ENCODE measurements around the gene OLFM1. TPM values are rescaled to one million over a fixed set of nuclear protein-coding genes. Genes with fewer than 3 reads are reported as not detected.

Gene OLFM1
- polyA plus RNA-seq, 3 donors: 2.6 to 4.7 (median 3.4) TPM

DNA sequence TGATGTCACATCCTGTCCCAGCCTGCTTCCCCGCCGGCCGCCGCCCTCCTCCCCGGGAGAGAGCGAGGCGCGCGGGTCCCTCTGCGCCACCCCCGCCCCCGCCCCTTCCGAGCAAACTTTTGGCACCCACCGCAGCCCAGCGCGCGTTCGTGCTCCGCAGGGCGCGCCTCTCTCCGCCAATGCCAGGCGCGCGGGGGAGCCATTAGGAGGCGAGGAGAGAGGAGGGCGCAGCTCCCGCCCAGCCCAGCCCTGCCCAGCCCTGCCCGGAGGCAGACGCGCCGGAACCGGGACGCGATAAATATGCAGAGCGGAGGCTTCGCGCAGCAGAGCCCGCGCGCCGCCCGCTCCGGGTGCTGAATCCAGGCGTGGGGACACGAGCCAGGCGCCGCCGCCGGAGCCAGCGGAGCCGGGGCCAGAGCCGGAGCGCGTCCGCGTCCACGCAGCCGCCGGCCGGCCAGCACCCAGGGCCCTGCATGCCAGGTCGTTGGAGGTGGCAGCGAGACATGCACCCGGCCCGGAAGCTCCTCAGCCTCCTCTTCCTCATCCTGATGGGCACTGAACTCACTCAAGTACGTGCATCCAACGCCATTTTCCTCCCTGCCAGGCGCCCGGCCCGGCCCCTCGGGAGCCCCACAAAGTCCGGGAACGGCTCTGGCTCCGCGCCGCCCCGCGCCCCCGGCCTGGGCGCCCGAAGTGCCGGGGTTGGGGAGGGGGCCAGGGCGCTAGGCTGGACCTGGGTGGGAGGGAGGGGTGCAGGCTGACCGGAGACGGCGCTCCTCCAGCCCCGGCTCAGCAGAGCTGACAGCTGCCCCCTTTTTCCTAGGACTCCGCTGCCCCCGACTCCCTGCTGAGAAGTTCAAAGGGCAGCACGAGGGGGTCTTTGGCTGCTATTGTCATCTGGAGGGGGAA lies 12.0 kb upstream of the OLFM1 start:
- no peak for DNase-seq

DNA sequence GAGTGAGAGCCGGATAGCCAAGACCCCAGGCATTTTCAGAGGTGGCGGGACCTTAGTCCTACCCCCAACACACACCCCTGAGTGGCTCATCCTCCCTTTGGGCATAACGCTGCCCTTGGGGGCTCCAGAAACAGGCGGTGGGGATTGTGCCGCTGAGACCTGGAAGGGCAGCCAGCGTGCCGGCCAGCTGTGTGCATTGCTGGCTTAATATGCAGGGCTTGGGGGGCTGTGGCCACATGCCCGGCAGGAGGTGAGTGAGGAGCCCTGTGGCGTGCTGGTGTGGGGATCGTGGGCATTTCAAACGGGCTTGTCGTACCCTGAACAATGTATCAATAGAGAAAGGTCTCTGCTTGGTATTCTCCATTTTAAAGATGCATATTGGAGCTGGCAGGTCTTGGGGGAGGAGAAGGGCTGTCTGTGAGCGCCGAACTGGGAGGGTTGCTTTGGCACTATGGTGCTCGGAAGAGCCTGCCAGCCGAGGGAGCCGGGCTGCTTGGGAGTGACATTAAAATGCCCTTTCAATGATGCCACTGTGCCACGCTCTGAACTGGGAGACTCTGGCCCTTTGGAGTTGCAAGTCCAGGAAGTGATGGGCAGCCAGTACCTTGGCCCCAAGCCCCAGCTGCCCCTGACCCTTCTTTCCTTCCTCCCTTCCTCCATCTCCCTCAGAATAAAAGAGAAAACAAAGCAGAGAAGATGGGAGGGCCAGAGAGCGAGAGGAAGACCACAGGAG lies 11.2 kb upstream of the OLFM1 start:
- DNase-seq: no peak

DNA sequence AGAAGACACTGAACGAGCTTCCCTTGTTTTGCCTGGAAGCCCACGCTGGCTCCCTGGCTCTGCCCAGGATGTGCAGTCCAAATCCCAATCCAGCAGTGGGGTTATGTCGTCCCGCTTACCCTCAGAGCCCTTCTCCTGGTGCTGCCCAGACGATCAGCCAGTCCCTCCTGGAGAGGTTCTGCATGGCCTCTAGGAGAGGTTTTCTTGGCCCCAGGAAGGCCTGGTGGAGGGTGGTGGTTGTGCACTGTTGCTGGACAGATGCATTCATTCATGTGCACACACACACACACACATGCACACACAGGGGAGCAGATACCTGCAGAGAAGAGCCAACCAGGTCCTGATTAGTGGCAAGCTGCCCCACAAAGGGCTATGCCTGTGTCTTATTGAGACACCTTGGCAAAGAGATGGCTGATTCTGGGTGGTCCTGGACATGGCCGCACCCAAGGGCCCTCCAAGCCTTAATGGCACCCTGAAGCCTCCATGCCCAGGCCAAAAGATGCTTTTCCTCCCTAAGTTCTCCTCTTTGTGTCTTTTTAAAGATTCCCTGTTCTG lies 10.5 kb upstream of the OLFM1 start:
- DNase-seq: no peak

DNA sequence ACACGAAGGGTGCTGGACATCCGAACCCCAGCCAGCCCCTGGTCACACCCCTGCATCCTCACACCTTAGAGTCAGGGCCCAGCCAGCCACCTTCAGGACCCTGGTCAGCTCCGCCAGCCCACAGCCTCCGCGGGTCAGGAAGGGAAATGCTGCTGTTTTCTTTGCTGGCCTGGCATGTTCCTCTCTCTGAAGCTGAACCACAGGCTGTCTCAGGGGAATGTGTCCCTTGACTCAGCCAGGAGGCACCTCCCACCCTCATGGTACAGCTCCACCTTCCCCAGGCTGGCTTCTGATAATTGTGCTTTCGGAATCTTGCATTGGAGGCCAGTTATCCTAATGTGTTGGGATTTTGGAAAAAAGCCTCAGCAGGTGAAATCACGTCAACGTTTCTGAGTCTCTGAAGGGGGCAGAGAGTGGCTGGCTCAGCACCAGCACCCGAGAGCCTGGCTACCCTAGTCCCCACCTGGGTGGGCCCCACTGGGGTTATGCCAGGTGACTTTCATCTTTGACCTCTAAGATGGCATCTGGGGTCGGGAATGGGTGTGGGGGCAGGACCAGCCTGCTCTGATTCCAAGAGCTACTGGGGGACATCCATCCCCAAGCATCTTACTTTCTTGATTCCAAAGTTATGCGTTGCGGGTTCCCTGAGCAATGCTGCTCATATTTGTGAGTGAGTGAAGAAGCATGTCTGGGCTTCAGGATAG lies 9.8 kb upstream of the OLFM1 start:
- DNase-seq: peak; percentile 60

DNA sequence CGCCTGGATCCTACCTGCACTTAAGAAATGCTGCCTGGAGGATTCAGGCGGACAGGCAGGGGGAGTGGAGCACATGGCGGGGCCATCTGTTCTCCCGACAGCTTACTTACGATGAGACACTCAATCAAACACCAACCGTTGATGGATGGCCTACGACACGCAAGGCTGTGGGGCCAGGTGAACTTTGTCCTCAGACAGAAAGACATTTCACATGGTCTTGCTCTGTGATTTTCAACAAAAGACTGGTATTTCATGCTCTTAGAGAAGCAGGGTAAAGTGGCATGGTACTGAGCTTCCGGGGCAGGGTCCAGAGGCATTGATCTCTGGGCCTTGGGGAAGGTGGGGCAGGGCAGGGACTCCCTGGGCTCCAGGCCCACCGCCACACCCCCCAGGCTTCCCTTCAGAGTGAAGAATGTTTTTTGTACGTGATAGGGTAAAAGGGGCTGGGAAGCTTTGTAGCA lies 9.1 kb upstream of the OLFM1 start:
- no peak for DNase-seq

DNA sequence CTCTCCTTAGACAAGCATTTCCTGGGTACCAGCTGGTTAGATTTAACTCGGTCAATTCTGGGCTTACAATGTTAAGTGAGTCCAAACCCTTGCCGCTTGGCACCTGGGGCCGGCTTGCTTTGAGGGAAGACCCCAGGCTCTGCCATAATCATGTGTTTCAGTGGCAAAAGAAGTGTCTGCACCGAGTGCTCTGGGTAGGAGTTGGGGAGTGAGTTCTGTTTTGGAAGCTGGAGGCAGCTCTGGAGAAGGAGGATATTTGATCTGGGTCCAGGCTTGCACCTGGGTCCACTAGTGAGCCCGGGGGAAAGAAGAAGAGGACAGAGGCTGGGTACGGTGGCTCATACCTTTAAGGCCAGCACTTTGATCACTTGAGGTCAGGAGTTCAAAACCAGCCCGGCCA lies 8.4 kb upstream of the OLFM1 start:
- no peak for DNase-seq

DNA sequence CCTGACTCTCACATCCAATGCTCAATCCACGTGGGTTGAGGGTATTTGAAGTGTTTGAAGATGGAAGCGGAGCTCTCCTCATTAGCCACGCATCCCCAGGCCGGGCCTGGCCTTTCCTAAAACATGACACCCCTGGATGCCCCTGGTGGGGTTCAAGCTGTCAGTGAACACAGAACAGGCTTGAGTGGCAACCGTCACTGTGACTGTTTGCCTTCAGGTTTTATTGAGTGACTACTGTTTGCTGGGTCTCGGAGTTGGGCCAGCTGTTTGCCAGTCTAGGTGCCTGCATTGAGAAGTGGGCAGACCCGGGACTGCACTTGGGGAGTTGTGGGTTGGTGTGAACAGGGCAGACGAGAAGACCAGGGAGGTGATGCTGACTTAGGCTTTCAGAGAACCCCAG lies 7.8 kb upstream of the OLFM1 start:
- no peak for DNase-seq

DNA sequence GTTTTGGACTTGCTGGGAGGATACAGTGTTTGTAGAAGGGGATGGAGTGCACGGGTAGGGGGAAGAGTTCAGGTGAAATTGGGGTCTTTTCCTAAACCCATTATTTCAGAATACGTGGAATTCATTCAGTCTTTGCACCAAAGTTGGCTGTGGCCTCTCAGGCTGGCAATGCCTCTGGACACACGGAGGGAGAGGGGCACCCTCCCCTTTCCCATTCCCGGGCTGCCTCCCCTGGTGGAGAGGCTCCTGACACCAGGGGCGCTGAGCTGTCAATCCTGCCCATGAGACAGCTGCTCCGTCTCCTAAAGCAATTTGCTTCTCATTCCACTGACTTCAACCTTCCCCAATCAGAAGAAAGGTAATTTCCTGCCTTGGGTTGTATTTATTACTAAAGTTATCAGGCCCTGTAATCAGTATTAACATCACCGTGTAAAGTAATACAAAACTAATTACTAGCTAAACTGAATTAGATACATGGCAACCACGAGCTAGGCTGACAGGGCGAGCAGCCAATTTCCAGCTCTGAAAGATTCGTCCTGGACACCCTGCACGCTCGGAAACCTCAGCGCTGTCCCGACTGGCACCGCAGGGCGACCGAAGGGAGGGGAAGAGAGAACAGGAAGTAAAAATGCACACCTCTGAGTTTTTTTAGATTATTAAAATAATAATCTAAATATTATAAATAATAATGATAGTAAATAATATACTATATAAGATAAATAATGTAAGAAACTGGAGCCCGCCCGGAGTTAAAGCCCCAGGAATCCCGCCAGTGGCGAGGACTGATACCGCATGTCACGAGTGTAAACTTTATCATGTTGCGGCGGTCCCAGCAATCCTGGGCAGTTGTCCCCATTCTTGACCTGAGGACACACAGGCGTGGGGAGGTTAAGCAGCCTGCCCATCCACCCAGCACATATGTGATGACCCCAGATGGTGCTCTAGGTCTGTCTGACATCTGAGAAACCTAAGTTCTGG lies 6.9 kb upstream of the OLFM1 start:
- no peak for DNase-seq

DNA sequence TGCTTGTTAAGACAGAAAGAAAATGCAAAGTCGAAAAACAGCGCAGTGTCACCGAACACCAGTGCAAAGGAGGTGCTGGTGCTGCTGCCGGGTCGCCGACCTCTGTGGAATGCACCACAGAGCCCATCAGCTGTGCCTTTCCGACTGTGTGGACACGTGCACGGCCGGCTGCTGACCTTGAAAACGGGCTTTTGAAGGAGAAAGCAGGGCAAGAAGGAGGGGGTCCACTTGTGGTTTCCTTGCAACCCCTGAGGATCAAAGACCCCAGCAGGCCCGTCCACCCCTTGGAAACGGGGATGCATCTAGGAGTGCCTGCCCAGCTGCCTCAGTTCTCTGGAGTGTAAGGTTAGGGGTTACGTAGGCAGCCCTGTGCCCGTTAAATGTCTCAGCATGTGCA lies 6.2 kb upstream of the OLFM1 start:
- DNase-seq: no peak

DNA sequence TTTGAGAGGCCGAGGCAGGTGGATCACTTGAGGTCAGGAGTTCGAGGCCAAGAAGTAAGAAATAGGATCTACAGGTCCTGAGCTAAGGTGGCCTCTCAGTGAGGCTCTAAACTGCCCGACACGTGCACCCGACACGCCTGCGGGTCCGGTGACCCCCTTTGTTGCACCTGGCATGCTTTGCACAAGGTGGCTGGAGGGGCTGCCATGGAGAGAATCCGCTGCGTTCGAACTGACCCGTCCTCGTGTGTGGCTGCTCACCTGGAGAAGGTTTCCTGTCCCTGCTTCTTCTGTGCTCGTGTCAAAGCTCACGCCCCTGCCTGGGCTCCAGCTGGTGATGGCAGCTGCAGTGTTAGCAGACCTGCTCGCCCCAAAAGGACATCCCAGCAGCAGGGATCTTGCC lies 5.7 kb upstream of the OLFM1 start:
- no peak for DNase-seq

DNA sequence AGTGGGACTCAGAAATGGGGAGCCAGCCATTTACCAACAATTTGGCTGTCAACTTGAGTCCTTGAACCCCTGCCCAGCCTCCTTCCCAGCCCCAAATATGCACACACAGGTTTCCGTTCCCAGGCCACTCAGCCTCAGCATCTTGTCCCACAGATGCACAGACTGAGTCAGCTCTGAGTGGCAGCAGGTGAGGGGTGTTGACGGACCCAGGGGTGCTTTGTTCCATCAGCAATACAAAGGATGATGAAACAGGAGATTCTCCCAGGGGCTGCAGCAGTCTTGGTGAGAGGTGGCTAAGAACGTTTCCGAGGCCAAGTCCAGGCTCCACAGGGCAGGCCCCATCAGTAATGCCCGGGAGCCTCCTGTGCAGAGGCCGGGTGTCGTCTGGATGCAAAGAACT lies 4.9 kb upstream of the OLFM1 start:
- no peak for DNase-seq

DNA sequence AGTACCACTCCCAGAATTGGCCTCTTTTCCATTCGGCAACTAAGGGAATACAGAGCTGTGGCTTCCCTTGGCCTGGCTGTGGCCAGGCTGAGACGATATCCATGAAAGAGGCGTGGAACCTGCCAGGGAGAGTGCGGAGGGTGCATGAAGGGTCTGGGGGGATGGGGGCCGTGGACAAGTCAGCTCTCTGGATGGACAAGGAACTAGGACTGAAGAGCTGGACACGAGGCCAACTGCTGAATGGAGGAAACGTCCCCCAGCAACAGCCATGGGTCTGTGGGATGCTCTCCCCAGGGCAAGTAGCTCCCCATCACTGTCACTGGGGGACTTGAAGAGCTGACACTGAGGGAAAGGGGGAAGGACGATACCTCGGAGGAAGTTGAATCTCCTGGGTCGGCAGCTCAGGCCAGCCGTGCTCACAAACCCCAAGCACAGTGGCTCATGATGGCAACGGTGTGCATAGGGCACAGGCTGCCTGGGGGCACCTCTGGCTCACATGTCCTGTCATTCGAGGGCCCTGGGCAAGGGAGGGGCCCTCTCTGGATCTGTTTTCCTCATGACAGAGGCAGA lies 4.1 kb upstream of the OLFM1 start:
- no peak for DNase-seq

DNA sequence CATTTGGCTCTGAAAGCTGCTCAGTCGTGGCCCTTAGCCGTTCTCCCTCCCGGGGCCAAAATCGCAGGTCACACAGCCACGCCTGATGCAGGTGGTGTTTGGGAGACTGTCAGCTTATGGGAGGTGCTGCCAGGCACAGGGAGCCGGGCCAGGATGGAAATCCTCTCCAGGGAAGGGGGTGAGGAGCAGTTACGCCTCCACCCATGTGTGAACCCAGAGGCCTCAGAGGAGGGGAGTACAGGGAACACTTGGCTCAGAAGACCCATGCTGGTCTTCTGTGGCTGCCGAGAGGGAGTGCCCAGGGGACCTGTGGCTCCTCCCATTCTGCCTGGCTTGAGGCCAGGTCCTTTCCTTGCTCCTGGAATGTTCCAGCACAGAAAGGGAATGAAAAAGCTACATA lies 3.6 kb upstream of the OLFM1 start:
- no peak for DNase-seq

DNA sequence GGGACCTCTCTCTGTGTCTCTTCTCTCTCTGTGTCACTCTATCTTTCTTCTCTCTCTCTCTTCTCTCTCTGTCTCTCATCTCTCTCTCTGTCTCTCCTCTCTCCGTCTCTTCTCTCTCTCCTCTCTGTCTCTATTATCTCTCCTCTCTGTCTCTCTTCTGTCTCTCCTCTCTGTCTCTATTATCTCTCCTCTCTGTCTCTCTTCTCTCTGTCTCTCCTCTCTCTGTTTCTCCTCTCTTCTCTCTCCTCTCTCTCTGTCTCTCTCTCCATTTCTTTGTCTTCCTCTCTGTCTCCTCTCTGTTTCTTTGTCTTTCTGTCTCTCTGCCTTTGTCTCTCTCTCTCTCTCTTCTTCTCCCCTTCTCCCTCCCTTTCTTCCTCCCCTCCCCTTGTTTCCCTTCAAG lies 3.2 kb upstream of the OLFM1 start:
- no peak for DNase-seq

DNA sequence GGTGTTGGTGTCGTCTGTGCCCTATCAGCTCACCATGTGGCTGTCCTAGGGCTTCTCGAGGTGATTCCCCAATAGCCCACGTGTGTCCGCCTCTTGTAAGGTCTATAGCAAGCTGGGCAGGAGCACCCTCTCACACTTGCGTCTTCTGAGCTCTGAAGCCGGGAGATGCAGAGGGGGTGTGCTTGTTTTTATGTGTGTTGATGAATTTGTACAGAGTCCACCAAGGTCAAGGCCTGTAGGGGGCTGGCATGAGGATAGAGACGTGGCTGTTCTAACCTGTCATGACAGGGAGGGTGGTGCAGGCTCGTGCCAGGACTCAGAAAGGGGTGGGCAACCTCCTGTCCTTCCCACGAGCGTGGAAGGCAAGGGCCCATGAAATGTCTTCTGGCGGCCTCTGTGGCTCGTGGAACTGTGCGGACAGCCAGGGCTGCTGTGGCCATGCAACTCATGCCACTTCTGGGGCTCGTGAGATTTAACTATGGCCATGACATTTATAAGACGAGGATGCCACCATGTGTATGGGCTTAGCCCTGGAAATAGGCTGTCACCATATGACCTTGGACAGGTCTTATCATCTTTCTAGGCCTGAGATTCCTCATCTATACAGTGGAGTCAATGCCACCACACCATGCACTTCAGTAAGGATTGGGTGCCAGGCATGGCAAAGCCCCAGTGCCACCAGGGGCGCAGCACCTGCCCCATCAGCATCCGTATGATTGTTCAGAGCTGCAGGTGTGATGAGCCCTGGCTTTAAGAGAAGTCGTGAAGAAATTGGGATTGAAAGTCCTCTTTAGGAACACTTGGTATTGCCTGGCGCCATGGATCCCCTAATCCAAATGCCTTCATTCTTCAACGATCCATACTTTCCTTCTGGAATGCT lies 2.3 kb upstream of the OLFM1 start:
- no peak for DNase-seq

DNA sequence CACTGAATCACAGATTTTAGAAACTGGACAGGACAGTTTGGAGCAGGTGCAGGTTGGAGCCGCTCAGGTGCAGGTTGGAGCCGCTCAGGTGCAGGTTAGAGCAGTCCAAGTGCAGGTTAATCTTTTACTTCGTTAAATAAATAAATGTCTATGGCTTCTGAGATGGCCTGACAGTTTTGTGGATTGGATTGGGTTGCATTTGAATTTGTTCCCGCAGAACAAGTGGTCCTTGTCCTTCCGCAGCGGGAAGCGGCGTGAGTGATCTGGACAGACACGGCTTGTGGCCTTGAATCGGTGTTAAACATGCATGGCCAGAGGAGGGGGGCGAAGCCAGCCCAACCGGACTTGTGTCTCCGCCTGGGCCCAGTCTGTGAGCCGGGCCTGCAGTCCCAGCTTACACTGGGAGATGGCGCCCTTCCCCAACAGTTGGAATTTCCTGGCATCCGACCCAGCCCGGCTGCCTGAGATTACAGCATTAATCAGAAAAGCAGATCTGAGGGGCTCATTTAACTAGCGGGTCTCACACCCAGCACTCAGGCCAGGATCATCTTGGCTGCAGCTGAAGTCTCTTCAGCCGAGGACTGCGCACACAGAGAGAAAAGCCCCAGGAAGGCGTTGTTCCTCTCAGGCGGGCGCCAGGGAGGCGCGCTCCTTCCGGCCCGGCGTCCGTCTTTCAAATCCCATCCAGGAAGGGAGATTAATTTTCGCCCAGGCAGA lies 1.5 kb upstream of the OLFM1 start:
- DNase-seq: peak; percentile 75

DNA sequence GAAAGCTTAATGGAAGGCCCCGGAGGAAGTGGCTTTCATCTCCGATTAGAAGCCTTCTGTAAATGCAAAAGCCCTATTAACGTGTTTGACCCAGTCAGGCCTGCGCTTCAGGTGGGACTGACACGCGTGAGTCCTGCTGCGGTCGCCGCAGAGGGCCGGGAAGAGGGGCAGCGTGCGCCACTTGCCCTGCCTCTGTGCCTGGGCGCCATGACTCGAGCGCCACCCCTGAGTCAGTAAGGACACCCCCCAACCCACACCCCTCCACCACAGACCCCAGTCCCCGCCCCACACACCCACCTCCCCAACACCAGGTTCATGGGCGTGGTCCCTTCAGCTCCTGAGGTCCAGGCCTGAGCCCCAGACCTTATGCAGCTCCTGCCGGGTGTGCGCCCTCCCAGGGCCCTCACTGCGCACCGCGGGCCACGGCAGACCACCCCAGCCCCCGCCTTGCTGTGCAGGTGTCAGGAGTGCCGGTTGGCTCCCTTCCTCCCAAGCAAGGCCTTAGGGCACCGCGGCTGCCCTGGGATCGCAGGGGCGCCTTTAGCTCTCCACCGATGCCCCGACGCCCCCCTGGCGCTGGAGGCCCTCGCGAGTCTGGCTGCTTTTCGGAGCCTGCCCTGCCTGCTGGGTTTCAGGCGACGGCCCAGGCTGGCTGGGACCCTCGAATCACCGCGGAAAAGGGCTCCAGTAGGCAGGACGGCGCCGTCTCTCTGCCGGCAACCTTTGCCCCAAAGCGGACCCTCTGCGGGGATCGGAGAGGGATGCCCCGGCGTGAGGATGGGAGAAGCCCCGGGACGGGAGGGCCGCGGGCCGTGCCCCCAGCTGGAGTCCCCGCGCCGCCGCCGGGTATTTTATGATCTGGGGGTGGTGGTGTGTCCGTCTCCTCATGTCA lies 625 bp upstream of the OLFM1 start:
- DNase-seq: no peak

DNA sequence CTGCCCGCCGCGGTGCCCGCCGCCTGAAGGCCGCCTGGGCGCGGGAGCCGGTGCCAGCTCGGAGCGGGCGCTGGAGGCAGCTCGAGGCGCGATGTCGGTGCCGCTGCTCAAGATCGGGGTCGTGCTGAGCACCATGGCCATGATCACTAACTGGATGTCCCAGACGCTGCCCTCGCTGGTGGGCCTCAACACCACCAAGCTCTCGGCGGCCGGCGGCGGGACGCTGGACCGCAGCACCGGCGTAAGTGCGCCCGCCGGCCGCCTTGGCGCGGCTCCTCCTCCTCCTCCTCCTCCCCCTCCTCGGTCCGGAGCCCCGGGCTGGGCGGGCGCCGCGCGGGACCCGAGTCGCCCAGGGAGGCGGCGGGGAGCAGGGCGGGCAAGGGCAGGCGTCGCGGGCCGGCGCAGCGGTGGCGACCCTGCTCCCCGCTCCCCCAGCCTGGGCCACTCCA lies 455 bp downstream of the OLFM1 start:
- no peak for DNase-seq

Data from renal pelvis (tissue), 4 donors.